Measurements from ENCODE around the gene SOS1.
"Not testable (repeated sequence)": the region's sequence is repeated elsewhere in the genome, so short reads cannot be mapped to it uniquely, and the experiment has no call there.

The SOS1 gene

GRCh38 chr2:38960609-38961320 lies 160.1 kb downstream of the SOS1 start:
- DNase-seq = no peak

GRCh38 chr2:38959938-38960608 lies 160.8 kb downstream of the SOS1 start:
- DNase-seq = peak; percentile 77

DNA sequence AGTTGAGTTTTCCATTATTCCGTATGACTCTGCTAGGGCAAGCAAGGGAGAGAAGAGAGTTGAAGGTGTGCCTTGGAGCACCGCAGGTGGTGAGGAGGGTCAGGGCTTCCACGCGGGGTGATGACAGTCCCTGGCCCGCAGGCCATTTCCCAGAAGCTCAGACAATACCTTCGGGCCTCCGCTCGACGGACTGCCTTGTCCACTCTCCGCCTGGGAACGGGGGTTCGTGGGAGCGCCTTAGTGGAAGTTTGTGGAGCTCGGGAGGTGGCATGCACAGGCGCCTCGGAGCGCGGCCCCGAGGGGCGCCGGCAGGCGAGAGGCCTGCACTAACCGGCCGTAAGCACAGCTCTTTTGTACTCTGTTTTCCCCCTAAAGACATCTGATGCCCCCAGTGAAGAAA lies 161.4 kb downstream of the SOS1 start:
- no peak for DNase-seq

DNA sequence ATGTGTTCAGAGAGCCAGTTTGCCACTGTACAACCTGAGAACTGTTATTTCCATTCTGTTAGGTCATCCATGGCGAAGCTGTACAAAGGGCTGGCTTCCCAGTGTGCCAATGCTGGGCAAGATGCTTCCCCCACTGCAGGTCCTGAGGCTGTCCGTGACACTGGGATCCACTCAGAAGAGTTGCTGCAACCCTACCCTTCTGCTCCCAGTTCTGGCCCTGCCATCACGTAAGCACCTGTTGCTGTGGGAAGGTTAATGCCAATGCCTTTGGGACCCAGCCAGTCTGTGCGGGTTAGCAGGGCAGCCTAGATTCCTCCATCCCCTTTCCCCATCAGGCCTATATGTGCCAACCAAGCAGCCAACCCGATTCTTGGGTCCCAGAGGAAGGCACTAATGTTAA lies 162.9 kb downstream of the SOS1 start:
- no peak for DNase-seq

DNA sequence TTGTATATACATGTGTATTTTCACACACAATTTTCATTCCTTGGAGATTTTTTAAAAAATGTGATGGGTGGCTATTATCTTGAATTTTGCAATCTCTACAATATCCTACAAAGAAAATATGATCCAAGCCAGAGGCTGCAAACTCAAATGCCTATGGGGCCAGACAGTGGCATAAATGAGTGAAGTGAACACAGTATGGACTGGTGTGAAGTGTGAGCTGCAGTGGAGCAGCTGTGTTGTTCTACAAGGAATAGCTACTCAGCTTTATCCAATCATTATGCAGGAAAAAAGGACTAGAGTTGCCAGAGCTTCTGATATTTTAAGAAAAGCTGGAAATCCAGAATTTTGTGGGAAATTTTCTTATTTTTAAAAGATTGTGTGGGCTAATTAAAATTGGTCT lies 169.1 kb downstream of the SOS1 start:
- no peak for DNase-seq

GRCh38 chr2:38948995-38949394 lies 171.9 kb downstream of the SOS1 start:
- no peak for DNase-seq

DNA sequence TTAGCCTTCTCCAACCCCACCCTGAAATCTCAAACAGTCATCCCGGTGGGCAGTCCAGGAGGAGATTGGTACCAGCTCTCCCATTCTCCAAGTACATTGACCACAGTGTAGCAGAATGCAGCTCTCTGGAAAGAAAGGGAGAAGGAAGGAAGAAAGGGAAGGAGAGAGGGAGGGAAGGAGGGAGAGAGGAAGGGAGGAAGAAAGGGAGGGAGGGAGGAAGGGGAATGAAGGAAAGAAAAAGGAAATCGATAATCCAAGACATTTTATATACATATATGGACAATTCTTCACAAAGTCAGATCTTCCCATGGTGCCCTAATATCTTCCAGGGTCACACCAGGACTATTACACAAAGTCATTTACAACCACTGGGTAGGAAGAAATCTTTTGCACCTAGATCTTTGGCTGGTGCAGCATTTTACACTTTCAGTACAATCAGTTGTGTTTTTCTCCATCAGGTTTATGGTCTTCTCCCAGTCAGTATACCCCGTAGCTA lies 172.4 kb downstream of the SOS1 start:
- DNase-seq = no peak

DNA sequence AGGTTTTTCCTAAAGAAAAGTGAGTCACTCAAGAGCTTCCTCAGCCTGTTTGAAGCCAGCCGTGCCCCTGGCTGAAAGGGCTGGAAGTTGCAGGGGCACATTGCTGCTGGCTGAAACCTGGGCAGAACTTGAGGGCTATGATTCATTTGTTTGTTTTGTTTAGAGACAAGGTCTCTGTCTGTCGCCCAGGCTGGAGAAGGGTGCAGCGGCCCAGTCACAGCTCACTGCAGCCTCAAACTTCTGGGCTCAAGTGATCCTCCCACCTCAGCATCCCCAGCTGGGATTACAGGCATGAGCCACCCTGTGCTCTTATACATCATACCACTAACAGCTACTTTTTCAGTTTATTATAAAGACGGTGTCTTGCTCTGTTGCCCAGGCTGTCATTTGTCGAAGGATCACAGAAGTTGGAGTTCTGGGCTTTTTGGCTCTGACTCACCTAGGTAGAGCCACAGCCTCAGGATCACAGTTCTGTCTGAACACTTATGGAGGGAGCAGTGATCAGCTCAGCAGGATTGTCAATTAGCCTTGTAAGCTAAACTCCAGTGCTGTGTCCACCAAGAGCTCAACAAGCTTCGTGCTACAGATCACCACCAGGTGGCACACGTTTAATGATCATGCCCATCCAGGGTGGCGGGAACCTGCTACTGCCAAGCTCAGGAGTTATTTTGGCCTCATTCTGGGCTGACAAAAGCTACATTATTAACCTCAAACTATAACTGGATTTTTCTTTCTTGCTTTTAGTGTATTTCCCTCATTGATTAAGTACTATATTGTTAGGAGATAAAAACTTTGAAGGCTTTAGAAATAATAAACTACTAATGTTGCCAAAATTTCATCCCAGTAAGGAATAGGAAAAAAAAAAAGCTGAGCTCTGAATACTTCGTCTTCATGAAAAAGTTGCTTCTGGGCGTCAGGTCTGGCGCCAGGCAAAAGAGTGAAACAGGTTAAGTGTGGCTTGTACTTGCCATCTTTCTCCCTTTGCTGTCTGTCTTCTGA lies 173.3 kb downstream of the SOS1 start:
- DNase-seq = peak; percentile 60

GRCh38 chr2:38945911-38946310 lies 174.9 kb downstream of the SOS1 start:
- no peak for DNase-seq

DNA sequence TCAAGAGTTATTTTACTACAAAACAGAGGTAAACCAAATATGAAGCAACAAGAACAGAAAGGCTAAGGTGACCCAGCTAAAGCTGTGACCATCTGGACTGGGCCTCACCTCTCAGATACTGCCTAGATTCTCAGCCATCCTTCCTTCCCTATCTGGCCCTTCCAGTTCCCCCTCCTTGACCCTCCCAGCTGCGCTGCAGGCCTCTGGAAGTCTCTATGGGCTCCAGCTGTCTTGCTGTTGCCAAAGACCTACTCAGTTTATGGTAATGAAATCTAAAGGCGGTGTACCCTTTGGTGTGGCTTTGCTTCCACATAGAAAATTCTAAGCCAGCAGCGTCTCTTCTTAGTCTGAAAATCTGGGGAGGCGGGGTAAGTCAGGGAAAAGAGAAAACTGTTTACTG lies 175.5 kb downstream of the SOS1 start:
- DNase-seq = no peak

DNA sequence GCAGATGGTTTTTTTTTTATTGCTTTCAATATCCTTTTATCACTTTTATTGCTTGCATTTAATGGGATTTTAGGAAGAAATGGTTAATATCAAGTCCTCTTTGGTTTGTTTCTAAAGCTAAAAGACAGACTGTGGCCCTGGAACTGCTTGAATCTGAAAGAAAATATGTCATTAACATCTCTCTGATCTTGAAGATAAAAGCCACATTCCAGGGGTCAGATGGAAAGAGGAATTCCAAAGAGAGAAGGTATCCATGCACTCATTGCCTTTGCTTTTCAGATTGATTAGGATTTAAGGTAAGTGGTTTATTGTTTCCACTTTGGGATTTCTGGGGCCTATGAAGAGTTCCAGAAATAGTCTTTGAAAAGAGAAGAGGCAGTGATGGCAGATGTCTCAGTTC lies 177.1 kb downstream of the SOS1 start:
- DNase-seq = no peak

DNA sequence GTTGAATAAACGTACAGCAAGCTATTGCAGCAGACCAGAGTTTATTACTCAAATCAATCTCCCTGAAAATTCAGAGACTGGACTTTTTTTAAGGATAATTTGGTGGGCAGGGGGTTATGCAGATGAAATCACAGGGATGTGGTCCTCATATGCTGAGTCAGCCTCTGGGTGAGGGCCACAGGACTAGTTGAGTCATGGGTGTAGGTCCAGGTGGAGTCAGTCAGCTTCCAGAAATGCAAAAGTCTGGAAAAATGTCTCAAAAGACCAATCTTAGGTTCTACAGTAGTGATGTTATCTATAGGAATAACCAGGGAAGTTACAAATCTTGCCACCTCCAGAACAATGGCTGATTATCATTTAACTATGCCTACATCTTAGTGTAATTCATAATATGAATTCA lies 180.1 kb downstream of the SOS1 start:
- DNase-seq = no peak

DNA sequence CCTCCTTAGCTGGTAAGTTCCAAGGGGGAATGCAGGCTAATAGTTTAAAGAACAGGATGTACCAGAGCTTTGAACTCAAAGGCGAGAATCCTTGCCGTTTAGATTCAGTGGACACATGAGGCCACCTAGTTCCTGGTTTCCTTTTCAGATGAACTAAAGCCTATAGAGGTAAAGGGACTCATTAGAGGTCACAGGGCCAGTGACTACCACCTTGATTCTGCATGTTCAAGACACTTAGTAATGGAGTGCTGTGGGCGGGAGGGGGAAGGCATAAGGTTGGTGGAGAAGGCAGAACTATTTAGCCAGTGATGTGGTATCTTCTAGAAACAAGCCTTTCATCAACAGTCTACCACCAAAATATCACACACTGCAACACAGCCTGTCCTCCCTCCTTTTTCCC lies 183.3 kb downstream of the SOS1 start:
- no peak for DNase-seq

GRCh38 chr2:38936516-38936915 lies 184.3 kb downstream of the SOS1 start:
- not testable (repeated sequence) for DNase-seq

- DNase-seq = no peak
Measured at GRCh38 chr2:38935568-38936172, 185.2 kb downstream of the SOS1 start.

- no peak for DNase-seq
Measured at GRCh38 chr2:38934742-38935141, 186.1 kb downstream of the SOS1 start.

- no peak for DNase-seq
Measured at GRCh38 chr2:38933653-38934052, 187.2 kb downstream of the SOS1 start.

DNA sequence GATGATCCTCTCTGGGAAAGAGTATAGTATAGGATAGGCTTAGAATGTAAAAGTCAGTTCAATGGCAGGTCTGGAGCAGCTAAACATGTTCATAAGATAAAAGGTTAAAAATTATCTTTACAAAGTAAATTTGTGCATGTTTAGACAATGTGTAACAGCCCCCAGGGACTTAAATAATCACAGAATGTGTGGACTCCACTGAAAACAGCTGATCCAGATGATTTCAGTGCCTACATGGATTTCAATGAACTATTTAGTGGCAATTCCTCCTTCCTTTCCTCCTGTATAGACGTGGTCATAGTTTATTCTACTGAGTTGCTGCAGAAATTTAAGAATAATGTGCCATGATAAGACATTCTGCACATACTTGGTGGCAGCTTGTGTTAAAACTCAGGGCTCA lies 188.3 kb downstream of the SOS1 start:
- no peak for DNase-seq

All from CD4-positive, alpha-beta T cell treated with Interleukin-15 for 1 hour (primary cell).